NCI-H187 treated with DMSO at 0.1 percent for 48 hours (cell line): ENCODE data around the gene PRSS53.
"Not testable (repeated sequence)": the region's sequence is repeated elsewhere in the genome, so short reads cannot be mapped to it uniquely, and the experiment has no call there.

ENCODE experiments used
- DNase-seq: peaks from one replicate; lab custom pipeline; 2025; lab: John Stamatoyannopoulos, UW

The PRSS53 gene

GRCh38 chr16:31118223-31119155, 29.7 kb upstream of the PRSS53 start:
- DNase-seq, result no peak

- DNase-seq, result peak; percentile 49
Observed at GRCh38 chr16:31117384-31118222, 28.9 kb upstream of the PRSS53 start, which contains the start of gene KAT8. TSS of gene KAT8 (plus strand) at chr16:31117664. CDS start at chr16:31117682, 18 bp downstream.

GRCh38 chr16:31114468-31114867, 25.7 kb upstream of the PRSS53 start:
- no peak for DNase-seq

- no peak for DNase-seq
Observed at GRCh38 chr16:31113121-31114120, 24.7 kb upstream of the PRSS53 start.

GRCh38 chr16:31112711-31113110, 24.0 kb upstream of the PRSS53 start:
- no peak for DNase-seq

DNA sequence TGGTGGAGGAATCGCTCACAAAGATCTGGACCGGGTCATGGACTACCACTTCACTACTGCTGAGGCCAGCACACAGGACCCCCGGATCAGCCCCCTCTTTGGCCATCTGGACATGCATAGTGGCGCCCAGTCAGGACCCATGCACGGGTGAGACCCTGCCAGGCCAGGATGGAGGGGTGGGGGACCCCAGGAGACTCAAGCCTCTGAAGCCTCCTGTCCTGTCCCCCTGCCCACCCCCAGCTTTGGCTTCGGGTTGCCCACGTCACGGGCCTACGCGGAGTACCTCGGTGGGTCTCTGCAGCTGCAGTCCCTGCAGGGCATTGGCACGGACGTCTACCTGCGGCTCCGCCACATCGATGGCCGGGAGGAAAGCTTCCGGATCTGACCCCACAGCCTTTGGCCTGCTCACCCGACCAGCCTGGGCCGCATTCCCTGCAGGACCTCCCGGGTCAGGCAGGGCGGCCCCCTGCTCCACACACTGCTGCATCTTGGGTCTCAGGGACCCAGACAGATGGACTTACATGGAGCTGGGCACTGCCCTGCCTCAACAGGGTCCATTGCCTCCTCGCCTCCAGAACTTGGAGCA, 23.2 kb upstream of the PRSS53 start:
- no peak for DNase-seq

DNA sequence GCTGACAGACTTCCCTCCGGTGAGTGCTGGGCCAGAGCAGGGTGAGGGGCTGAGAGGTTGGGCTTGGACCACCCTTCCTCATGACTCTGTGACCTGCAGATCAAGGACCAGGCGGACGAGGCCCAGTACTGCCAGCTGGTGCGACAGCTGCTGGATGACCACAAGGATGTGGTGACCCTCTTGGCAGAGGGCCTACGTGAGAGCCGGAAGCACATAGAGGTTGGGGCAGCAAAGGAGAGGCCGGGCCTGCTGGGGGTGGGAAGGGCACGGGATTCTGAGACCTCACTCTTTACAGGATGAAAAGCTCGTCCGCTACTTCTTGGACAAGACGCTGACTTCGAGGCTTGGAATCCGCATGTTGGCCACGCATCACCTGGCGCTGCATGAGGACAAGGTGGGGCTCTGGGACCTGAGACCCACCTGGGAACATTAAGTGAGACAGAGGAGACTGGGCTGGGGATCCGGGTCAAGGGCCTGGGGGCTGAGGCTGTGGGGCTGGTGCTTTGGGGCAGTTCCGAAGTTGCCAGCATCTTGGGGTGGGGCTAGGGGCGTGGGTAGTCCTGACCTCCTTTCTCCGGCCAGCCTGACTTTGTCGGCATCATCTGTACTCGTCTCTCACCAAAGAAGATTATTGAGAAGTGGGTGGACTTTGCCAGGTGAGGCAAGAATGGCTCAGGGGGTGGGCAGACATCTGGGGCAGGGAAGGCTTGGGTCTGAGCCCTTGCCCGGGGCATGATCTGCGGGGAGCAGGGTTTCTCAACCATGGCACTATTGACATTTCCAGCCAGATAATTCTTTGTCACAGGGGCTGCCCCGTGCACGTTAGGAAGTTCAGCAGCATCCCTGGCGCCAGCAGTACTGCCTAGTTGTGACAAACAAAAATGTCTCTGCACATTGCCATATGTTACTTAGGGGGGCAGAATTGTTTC, 21.6 kb upstream of the PRSS53 start:
- DNase-seq, result no peak

DNA sequence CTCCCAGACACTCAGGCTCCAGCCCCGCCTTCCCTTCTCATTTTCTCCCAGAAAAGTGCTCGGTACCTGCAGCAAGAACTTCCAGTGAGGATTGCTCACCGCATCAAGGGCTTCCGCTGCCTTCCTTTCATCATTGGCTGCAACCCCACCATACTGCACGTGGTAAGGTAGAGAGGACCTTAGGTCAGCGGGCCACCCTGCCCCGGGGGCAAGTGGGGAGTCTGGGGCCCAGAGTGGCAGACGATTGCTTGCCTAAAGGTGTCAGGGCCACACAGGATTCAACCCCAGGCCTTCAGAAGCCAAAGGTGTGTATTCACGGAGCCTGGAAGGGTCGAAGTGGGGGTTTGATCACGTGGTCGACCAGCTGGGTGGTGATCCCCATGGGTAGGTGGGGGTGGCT, 20.9 kb upstream of the PRSS53 start:
- DNase-seq, result no peak

- DNase-seq, result no peak
Observed at GRCh38 chr16:31108794-31109558, 20.2 kb upstream of the PRSS53 start.

GRCh38 chr16:31108035-31108793, 19.5 kb upstream of the PRSS53 start, which contains the start of gene BCKDK:
TSS of gene BCKDK (plus strand) at chr16:31108386. CDS start at chr16:31109224, 838 bp downstream.
- no peak for DNase-seq

GRCh38 chr16:31107465-31107867, 18.7 kb upstream of the PRSS53 start:
- no peak for DNase-seq

DNA sequence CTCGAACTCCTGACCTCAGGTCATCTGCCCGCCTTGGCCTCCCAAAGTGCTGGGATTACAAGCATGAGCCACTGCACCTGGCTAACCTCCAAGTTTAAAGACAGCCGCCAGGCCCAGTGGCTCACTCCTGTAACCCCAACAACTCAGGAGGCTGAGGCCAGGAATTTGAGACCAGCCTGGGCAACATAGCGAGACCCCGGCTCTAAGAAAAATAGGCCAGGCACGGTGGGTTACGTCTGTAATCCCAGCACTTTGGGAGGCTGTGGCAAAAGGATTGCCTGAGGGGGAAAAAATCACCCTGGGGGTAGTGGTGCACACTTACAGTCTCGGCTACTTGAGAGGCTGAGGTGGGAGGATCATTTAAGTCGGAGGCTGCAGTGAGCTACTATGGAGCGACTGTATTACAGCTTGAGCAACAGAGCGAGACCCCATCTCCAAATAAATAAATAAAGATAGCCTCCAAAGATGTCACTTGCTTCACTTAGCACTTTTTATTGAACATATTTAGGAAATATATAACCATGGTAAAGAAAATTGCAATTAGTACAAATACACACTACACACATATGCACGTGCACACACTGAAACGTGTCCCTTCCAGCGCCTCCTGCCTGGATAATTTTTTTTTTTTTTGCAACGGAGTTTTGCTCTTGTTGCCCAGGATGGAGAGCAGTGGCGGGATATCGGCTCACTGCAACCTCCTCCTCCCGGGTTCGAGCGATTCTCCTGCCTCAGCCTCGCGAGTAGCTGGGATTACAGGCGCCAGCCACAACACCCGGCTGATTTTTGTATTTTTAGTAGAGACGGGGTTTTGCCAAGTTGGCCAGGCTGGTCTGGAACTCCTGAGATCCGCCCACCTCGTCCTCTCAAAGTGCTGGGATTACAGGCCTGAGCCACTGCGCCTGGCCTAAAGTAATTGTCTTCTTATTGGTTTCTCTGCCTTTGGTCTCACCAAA, 18.0 kb upstream of the PRSS53 start:
- DNase-seq, result no peak

GRCh38 chr16:31105677-31106213, 17.0 kb upstream of the PRSS53 start:
- DNase-seq, result no peak

DNA sequence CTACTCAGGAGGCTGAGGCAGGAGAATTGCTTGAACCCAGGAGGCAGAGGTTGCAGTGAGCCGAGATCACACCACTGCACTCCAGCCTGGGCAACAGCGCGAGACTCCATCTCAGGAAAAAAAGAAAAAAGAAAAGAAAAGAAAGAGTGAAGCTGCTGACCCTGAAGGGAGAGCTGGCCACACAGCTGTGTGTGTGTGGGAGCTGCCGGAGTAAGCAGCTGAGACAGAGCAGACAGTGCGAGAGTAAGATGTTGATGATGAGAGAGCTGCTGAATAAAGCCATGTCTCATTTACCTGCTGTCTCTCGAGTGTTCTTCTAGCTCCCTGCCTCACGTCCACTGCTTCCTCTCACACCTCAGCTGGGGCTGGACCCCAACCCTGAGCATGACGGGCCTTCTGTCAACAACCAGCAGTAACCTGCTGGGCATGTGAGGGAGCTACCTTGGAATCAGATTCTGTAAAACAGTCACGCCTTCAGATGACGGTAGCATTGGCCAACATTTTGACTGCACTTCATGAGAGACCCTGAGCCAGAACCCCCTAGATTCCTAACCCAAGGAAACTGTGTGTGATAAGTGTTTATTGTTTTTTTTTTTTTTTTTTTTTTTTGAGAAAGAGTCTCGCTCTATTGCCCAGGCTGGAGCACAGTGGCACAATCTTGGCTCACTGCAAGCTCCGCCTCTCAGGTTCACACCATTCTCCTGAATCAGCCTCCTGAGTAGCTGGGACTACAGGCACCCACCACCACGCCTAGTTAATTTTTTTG, 12.3 kb upstream of the PRSS53 start:
- not testable (repeated sequence) for DNase-seq

DNA sequence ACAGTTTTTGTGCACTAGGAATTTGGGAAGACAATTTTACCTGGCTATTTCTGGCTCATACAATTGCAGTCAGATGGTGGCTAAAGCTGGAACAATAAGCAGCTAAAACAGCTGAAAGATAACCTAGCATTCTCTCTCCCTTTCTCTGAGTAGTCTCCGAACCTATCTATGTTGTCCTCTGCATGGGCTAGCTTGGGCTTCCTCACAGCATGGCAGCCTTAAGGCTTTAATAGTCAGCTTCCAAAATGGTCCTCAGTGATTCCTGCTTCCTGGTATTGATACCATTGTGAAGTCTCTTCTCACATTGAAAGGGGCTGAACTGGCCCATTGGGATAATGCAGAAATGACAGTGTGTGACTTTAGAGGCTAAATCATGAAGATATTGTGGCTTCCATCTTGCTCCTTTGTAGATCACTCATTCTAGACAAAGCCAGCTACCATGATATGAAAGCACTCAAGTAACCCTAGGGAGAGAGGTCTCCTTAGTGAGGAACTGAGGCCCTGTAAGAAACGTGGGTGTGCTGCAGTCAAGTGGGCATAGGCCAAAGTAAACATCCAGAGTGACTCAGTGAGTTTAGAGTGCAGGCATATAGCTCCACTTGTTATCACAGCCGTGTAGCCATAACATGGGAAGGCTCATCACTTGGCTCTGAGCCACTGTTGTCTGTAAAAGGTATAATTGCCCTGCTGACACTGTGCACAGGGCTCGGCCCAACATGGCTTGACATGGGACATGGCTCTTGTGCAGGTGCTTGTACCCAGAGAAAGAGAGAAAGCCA, 11.3 kb upstream of the PRSS53 start:
- DNase-seq, result no peak
